CD4-positive, alpha-beta memory T cell (primary cell): Measurements from ENCODE around the gene CLEC16A. TPM values are rescaled to one million over a fixed set of nuclear protein-coding genes. Genes with fewer than 3 reads are reported as not detected.
A peak's percentile ranks its signal among the peaks of the same experiment; 100 is the strongest.

Source experiments
- CTCF ChIA-PET: fragments of 350-600 bp; sonication (Branson Sonifier 250); formaldehyde crosslinking; loops from one replicate; lab custom pipeline; 2021; ENCODE audit warnings: inconsistent platforms; ENCODE audit not compliant: partially characterized antibody; lab: Charles Lee
- POLR2A ChIA-PET: fragments of 350-600 bp; sonication (Branson Sonifier 250); formaldehyde crosslinking; loops from one replicate; lab custom pipeline; 2021; ENCODE audit not compliant: partially characterized antibody; lab: Charles Lee
- DNase-seq, 5 donors: peaks; one replicate each; pipeline versions ENCODE4 v3.0.0 to v3.0.0-alpha.2; 2020 to 2022; ENCODE audit warnings: mixed read lengths in 1 of 5
- H3K27ac ChIP-seq: one replicate; pipeline ENCODE4 v1.7.0; 2013; ENCODE audit warnings: low read depth, low read length
- H3K27me3 ChIP-seq: 2 replicates; pipeline ENCODE4 v1.7.0; 2013; ENCODE audit warnings: mild to moderate bottlenecking, low read length, moderate library complexity; ENCODE audit not compliant: insufficient read depth
- H3K36me3 ChIP-seq: 2 replicates; pipeline ENCODE4 v1.7.0; 2013; ENCODE audit warnings: mild to moderate bottlenecking, low read length, moderate library complexity; ENCODE audit not compliant: insufficient read depth
- H3K4me1 ChIP-seq: 2 replicates; pipeline ENCODE4 v1.7.0; 2013; ENCODE audit warnings: mild to moderate bottlenecking, low read length, moderate library complexity; ENCODE audit not compliant: insufficient read depth
- H3K4me3 ChIP-seq, 2 donors: one replicate each; pipeline ENCODE4 v1.7.0; 2013; ENCODE audit warnings: low read length in 2 of 2, mild to moderate bottlenecking in 1 of 2
- H3K9me3 ChIP-seq, 2 donors: one replicate each; pipeline ENCODE4 v1.7.0; 2013; ENCODE audit warnings: low read length in 2 of 2, control low read depth in 1 of 2; ENCODE audit not compliant: control insufficient read depth in 1 of 2
- H3K27ac Mint-ChIP-seq, 7 donors: one replicate each; pipeline ENCODE4 v1.8.0; 2020 to 2021; ENCODE audit warnings: mixed read lengths in 7 of 7, mild to moderate bottlenecking in 6 of 7, inconsistent platforms in 3 of 7, moderate library complexity in 3 of 7
- H3K27me3 Mint-ChIP-seq, 2 donors: one replicate each; pipeline ENCODE4 v1.8.0; 2020 to 2021; ENCODE audit warnings: mixed read lengths in 2 of 2
- H3K36me3 Mint-ChIP-seq, 2 donors: one replicate each; pipeline ENCODE4 v1.8.0; 2020 to 2021; ENCODE audit warnings: mixed read lengths in 2 of 2, inconsistent platforms in 1 of 2, mild to moderate bottlenecking in 1 of 2
- H3K4me1 Mint-ChIP-seq, 4 donors: one replicate each; pipeline ENCODE4 v1.8.0; 2020 to 2021; ENCODE audit warnings: mixed read lengths in 4 of 4, mild to moderate bottlenecking in 1 of 4
- H3K4me3 Mint-ChIP-seq, 8 donors: one replicate each; pipeline ENCODE4 v1.8.0; 2020 to 2021; ENCODE audit warnings: mixed read lengths in 8 of 8, mild to moderate bottlenecking in 7 of 8, moderate library complexity in 6 of 8, inconsistent platforms in 3 of 8
- H3K9me3 Mint-ChIP-seq, 8 donors: one replicate each; pipeline ENCODE4 v1.8.0; 2020 to 2021; ENCODE audit warnings: mixed read lengths in 8 of 8, mild to moderate bottlenecking in 5 of 8, inconsistent platforms in 3 of 8, moderate library complexity in 1 of 8
- intact Hi-C: fragments of 100-400 bp; cut with micrococcal nuclease; formaldehyde crosslinking; loops from one replicate; pipeline ENCODE4 v1.15.1; 2023
- polyA plus RNA-seq, 2 donors: library from polyadenylated mRNA; unstranded; fragments of 300-500 nt; fragmentation: Illumina TruSeq; gene quantifications; one replicate each; pipeline ENCODE4 v1.2.3, GENCODE V29; 2021
- total RNA-seq, 2 experiments: library from RNA; stranded (reverse); gene quantifications; one replicate each; pipeline ENCODE4 v1.2.3, GENCODE V29; 2021

The CLEC16A gene
- total and polyA plus RNA-seq, 4 experiments from 2014 or later = 5.2 to 28.4 (median 24.5) TPM

DNA sequence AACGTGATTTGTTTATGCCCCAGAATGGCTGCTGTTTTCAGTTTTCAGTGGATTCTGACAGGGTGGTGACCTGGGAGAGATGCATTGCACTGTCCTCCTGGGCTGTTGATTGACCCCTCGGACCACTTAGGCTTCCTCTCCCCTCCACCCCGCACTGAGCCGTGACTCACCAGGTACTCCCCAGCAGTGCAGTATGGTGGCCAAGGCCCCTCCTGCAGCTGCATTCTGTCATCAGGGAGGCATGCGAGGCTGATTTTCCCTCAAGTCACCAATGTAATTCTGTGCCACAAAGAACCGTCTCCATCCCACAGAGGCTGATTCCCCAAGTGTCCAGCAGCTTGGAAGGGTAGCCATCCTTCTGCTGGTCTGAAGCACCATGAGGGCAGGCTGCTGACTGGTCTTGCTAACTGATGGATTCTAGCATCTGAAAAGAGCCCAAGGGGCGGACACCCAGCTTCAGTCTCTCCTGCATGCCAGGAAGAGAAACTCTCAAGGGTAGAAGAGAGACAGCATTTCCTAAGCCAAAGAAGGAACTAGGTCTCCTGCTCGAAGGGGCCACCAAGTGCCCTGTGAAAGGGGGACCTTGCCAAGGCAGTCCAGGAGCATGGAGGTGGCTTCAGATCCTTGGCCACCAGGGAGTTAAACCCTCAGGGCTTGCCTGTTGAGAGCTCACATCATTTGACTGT lies 163.6 kb downstream of the CLEC16A start:
- no peaks in the 10 kb centered on the region for H3K27me3 Mint-ChIP-seq
- no peak for DNase-seq
- Histone ChIP-seq H3K36me3 (no peaks in the 10 kb centered on the region), H3K27ac (no peak overlapping the region), H3K27me3 (no peaks in the 10 kb centered on the region), H3K9me3 (no peaks in the 10 kb centered on the region), H3K4me3 (no peak overlapping the region), H3K4me1 (peaks cover 29% of the 10 kb centered on the region)
- ChIA-PET POLR2A (interaction anchor here (1.2 kb wide), 1 partner anchor 14 kb away, joined by 3 read pairs; no protein-coding TSS in a partner anchor), CTCF (no interaction called here)
- H3K4me3 Mint-ChIP-seq = no peak overlapping the region
- peaks cover 0 to 8% (median 0%) of the 10 kb centered on the region in 8 donors for H3K9me3 Mint-ChIP-seq
- peak overlapping the region in 1 of 7 donors; percentile 12 for H3K27ac Mint-ChIP-seq
- H3K4me1 Mint-ChIP-seq = peaks cover 22 to 40% (median 26%) of the 10 kb centered on the region in 4 donors
- intact Hi-C loops = no loop called here
- peaks cover 0 to 2% of the 10 kb centered on the region in 2 donors for H3K36me3 Mint-ChIP-seq

DNA sequence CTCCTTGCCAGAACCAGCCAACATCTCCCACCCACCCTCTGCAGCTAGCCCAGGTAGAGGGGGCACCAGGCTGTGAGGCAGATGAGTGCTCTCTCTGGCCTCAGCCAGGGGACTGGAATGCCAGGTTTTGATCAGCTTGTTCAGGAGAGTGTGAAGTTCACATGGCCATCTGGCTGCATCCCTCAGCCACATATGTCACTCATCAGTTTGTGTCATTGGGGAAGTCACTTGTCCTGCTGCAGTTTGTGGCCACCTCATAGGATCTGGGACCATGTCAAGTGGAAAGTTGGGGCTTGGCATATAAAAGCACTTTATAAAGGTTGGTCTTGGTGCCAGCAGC lies 164.1 kb downstream of the CLEC16A start:
- Histone ChIP-seq H3K9me3 (no peaks in the 10 kb centered on the region), H3K4me3 (no peak overlapping the region), H3K4me1 (peaks cover 34% of the 10 kb centered on the region), H3K27ac (no peak overlapping the region), H3K36me3 (no peaks in the 10 kb centered on the region), H3K27me3 (no peaks in the 10 kb centered on the region)
- no peaks in the 10 kb centered on the region for H3K27me3 Mint-ChIP-seq
- H3K4me1 Mint-ChIP-seq = peaks cover 23 to 44% (median 29%) of the 10 kb centered on the region in 4 donors
- ChIA-PET POLR2A (no interaction called here), CTCF (no interaction called here)
- peaks cover 0 to 2% of the 10 kb centered on the region in 2 donors for H3K36me3 Mint-ChIP-seq
- intact Hi-C loops = no loop called here
- peaks cover 0 to 8% (median 0%) of the 10 kb centered on the region in 8 donors for H3K9me3 Mint-ChIP-seq
- H3K27ac Mint-ChIP-seq = no peak overlapping the region
- no peak overlapping the region for H3K4me3 Mint-ChIP-seq
- DNase-seq = no peak

DNA sequence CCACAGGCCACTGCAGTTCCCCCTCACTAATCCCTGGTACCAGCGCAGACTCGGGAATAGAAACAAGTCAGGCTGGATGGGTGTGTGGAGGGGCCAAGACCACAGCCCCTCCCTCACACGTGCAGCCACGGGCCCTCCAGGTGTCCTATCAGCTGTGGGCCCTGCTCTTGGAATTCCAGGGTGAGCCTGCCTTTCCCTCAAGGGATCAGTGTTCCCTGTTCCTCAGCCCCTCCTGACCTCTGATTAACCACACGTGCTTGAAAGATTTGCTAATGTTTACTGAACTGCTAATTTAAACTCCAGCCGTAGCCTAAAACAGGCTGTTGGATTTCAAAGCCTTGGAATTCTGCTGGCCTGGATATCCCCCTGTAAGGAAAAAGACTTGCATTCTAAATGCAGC lies 165.2 kb downstream of the CLEC16A start:
- Histone ChIP-seq H3K27me3 (no peaks in the 10 kb centered on the region), H3K27ac (no peak overlapping the region), H3K9me3 (no peaks in the 10 kb centered on the region), H3K4me3 (no peak overlapping the region), H3K4me1 (peaks cover 41% of the 10 kb centered on the region), H3K36me3 (no peaks in the 10 kb centered on the region)
- no peak for DNase-seq
- no peak overlapping the region for H3K4me3 Mint-ChIP-seq
- ChIA-PET CTCF (no interaction called here), POLR2A (no interaction called here)
- intact Hi-C loops = no loop called here
- H3K4me1 Mint-ChIP-seq = peaks cover 28 to 44% (median 33%) of the 10 kb centered on the region in 4 donors
- peaks cover 0 to 8% (median 0%) of the 10 kb centered on the region in 8 donors for H3K9me3 Mint-ChIP-seq
- no peak overlapping the region for H3K27ac Mint-ChIP-seq
- H3K36me3 Mint-ChIP-seq = peaks cover 0 to 2% of the 10 kb centered on the region in 2 donors
- no peaks in the 10 kb centered on the region for H3K27me3 Mint-ChIP-seq

DNA sequence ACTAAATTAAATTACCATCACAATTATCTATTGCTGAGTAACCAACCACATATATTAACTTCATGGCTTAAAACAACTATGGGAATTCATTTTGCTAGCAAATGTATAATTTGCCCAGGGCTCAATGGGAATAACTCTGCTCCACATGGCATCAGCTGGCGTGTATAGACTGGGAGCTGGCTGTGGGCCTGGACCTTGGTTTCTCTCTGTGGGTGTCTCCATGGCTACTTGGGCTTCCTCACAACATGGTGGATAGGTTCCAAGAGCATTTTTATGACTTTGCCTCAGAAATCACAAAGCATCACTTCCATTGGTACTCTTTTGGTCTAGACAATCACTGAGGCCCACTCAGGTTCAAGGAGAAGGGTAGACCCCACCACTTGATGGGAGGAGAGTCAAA lies 166.8 kb downstream of the CLEC16A start:
- Histone ChIP-seq H3K36me3 (no peaks in the 10 kb centered on the region), H3K9me3 (no peaks in the 10 kb centered on the region), H3K4me1 (peaks cover 33% of the 10 kb centered on the region), H3K27ac (no peak overlapping the region), H3K27me3 (no peaks in the 10 kb centered on the region), H3K4me3 (no peak overlapping the region)
- Mint-ChIP-seq H3K9me3 (peaks cover 0 to 8% (median 0%) of the 10 kb centered on the region in 8 donors), H3K36me3 (no peaks in the 10 kb centered on the region), H3K4me3 (no peak overlapping the region), H3K4me1 (peaks cover 22 to 38% (median 26%) of the 10 kb centered on the region in 4 donors), H3K27ac (no peak overlapping the region), H3K27me3 (no peaks in the 10 kb centered on the region)
- intact Hi-C loops = loop anchor here (10.0 kb wide), 1 partner anchor 144 kb away; the partner anchor contains the start of gene SOCS1
- no peak for DNase-seq
- ChIA-PET POLR2A (no interaction called here), CTCF (interaction anchor here (0.6 to 1.0 kb wide), 2 partner anchors 187 to 202 kb away, joined by 3 read pairs; no protein-coding TSS in a partner anchor)

DNA sequence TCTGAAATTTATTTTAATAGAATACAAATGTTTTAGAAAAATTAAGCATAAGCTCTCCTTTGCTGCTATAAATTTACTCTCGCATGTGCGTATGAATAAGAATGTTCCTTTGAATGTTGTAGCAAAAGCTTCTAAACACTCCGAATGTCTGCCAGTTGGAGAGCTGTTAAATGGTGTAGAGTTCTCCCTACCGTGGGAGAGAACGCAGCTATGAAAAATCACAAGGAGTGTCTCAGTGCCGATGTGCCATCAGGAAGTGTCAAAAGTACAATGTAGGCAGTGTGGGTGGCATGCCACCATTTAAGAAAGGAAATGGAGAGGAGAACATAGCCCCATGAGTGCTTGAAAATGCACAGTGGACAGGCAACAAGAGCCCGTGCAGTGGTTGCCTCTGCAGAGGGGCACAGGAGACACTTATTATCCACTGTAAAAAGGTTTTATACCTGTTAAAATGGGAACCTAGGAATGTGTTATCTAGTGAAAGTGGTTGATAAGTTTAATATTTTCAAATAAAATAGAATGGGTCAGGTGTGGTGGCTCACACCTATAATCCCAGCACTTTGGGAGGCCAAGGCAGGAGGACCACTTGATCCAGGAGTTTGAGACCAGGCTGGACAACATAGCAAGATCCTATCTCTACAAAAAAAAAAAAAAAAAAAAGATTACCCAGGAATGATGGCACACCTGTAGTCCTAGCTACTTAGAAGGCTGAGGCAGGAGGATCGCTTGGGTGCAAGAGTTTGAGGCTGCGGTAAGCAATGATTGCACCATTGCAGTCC lies 167.7 kb downstream of the CLEC16A start:
- POLR2A ChIA-PET = no interaction called here
- H3K27ac Mint-ChIP-seq = peak overlapping the region in 2 of 7 donors; percentile 12 to 15
- Histone ChIP-seq H3K27ac (no peak overlapping the region), H3K27me3 (no peaks in the 10 kb centered on the region), H3K9me3 (no peaks in the 10 kb centered on the region), H3K4me1 (peaks cover 30% of the 10 kb centered on the region), H3K4me3 (no peak overlapping the region), H3K36me3 (no peaks in the 10 kb centered on the region)
- peaks cover 0 to 8% (median 0%) of the 10 kb centered on the region in 8 donors for H3K9me3 Mint-ChIP-seq
- CTCF ChIA-PET = interaction anchor here (0.6 kb wide), 1 partner anchor 102 kb away, joined by 3 read pairs; no protein-coding TSS in a partner anchor
- H3K4me3 Mint-ChIP-seq = no peak overlapping the region
- no peak for DNase-seq
- no peaks in the 10 kb centered on the region for H3K36me3 Mint-ChIP-seq
- no peaks in the 10 kb centered on the region for H3K27me3 Mint-ChIP-seq
- intact Hi-C loops = loop anchor here (10.0 kb wide), 1 partner anchor 143 kb away; the partner anchor contains the start of gene SOCS1
- H3K4me1 Mint-ChIP-seq = peaks cover 22 to 38% (median 26%) of the 10 kb centered on the region in 4 donors

DNA sequence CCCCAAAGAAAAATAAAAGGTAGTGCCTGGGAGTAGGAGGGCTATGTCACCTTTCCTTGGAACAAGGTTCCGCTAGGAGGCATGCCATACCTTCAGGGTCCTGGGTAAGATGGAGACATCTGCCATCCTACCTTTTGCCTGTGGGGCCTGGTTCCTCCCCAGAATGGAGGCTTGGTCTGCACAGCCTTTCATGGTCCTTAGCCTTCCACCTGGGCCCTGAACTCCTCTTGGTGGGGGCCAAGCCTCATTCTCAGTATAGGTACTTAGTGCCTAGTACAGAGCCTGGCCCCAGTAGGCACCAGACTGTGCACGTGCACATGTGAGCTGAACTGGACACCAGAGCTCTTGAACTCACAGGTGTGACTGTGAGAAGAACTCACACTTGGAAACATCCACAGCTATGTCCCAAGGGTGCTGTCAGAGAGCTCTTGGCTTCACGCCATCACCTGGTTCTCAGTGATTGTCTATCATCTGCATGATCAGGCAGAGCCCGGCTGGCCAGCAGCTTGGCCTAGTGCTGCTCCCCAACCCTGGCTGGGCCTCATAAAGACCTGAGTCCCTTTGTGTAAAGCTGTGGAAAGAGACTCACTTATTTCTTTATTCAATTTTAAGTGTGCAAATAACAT lies 168.5 kb downstream of the CLEC16A start:
- CTCF ChIA-PET = interaction anchor here (0.6 kb wide), 1 partner anchor 101 kb away, joined by 3 read pairs; no protein-coding TSS in a partner anchor
- H3K27me3 ChIP-seq = no peaks in the 10 kb centered on the region
- DNase-seq = no peak
- Mint-ChIP-seq H3K4me1 (peaks cover 22 to 38% (median 26%) of the 10 kb centered on the region in 4 donors), H3K36me3 (no peaks in the 10 kb centered on the region), H3K27ac (peak overlapping the region in 2 of 7 donors; percentile 41 to 80), H3K9me3 (peaks cover 0 to 8% (median 0%) of the 10 kb centered on the region in 8 donors), H3K4me3 (peak overlapping the region in 2 of 8 donors; percentile 8 to 29), H3K27me3 (no peaks in the 10 kb centered on the region)
- intact Hi-C loops = loop anchor here (10.0 kb wide), 1 partner anchor 142 kb away; the partner anchor contains the start of gene SOCS1
- no peaks in the 10 kb centered on the region for H3K36me3 ChIP-seq
- no peak overlapping the region for H3K27ac ChIP-seq
- no peak overlapping the region for H3K4me3 ChIP-seq
- H3K9me3 ChIP-seq = no peaks in the 10 kb centered on the region
- H3K4me1 ChIP-seq = peaks cover 30% of the 10 kb centered on the region
- POLR2A ChIA-PET = interaction anchor here (0.9 kb wide), 1 partner anchor 9 kb away, joined by 3 read pairs; no protein-coding TSS in a partner anchor
